HG03175 (cell line): ENCODE data around the gene PUS10.

Experiments
- ATAC-seq: cut with Tn5 transposase; IDR thresholded peaks from one replicate; pipeline ENCODE4 v1.9.1; 2021; ENCODE audit warnings: mild to moderate bottlenecking, moderate library complexity; ENCODE audit not compliant: unreplicated experiment

PUS10 gene

GRCh38 chr2:60972889-60973656, 45.0 kb downstream of the PUS10 start:
- no peak for ATAC-seq

- peak; percentile 87 for ATAC-seq
Measured at GRCh38 chr2:60966507-60967405, 51.3 kb downstream of the PUS10 start.

DNA sequence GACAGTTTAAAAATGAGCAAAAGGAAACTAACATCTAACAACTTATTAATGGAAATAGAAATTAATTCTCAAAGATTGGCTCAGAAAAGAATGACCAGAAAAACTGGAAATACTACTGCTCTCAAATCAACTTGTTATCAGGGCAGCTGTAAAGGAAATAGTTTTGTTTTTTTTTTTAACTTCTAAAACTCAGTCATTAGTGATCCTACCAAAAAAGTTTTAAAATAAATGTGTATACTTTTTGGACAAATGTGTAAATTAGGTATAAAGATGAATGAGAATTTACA, 52.6 kb downstream of the PUS10 start:
- no peak for ATAC-seq

DNA sequence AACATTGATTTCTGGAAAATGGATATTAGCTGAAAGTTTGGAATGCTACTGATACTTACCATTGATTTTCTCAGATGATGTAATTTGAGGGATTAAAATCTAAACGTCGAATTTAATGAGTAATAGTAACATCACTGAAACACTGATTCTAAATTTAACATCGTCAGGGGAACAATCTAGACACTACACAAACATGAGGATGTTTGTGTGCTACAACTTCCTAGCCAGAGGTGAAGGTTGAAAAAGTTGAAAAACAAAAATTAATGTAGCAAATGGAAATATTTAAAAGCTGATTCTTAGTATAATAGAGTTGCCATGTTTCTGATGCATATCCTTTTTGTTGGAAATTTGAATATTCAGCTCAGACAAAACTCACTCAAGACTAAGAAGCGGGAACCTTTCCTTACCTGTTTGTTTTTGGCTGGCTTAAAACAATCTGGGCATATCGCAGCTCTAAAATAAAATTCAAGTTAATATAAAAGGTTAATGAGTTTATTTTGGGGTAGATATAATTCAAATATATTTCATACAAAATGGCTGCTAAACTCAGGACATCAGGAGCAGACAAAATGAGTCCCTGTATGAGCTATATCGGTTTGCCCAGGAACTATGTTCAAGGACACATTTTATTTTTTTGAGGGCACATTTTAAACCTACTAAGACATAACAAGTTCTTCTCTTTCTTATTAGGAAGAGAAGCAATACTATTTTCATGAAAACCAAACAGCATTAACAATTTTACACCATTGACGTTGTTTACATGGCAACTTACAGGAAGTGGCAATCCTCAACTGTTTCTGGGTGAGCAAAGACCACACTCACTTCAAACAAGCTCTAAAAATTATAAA, 53.2 kb downstream of the PUS10 start:
- no peak for ATAC-seq

- no peak for ATAC-seq
Measured at GRCh38 chr2:60963190-60963589, 54.9 kb downstream of the PUS10 start.

DNA sequence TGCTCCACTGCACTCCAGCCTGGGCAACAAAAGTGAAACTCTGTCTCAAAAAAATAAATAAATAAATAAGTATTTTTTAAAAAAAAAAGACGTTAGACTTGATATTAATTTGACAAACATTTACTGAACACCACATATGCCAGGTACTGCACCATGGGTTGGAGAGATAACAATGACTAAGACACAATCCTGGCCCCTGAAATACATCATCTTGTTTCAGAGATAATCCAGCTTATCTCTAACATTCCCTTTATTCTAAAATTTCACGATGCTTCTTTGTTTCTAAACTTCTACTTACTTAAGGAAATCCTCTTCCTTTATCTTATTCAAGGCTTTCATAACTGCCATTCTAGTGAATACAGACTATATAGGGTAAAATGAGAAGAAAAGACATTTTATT, 55.5 kb downstream of the PUS10 start:
- ATAC-seq, result no peak

DNA sequence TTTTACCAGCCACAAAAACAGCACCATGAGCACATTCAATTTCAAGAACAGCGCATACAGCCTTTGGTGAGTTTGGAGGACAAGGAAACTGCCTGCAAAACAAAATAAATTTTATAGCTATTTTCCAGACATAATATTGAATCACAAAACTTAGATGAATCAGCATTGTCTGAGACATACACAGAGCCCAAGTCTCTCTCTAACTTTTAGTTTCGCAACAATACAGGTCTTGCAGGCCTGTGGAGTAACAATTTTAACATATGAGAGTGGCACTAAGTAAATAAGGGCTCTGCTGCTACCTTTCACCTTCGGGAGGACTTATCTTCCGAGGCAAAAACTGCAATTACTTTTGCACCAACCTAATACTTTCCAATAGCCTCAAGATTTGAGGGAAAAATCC, 56.6 kb downstream of the PUS10 start:
- ATAC-seq, result no peak

GRCh38 chr2:60960706-60961105, 57.3 kb downstream of the PUS10 start:
- no peak for ATAC-seq

GRCh38 chr2:60959501-60959900, 58.6 kb downstream of the PUS10 start:
- ATAC-seq, result no peak

- ATAC-seq, result no peak
Measured at GRCh38 chr2:60958800-60959199, 59.3 kb downstream of the PUS10 start.

DNA sequence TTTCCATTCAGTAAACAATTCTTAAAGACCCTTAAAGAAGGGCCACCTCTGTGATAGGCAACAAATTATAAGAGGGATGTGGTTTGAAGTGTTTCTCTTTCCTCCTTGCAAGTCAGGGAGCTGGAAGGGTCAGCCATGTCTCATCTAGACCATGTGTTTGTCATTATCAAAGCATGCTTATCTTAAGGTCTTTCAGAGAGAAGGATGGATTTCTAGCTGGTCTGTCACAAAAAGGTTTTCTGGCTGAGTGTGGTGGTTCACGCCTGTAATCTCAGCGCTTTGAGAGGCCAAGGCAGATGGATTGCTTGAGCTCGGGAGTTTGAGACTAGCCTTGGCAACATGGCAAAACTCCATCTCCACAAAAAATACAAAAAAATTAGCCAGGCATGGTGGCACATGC, 59.7 kb downstream of the PUS10 start:
- no peak for ATAC-seq

DNA sequence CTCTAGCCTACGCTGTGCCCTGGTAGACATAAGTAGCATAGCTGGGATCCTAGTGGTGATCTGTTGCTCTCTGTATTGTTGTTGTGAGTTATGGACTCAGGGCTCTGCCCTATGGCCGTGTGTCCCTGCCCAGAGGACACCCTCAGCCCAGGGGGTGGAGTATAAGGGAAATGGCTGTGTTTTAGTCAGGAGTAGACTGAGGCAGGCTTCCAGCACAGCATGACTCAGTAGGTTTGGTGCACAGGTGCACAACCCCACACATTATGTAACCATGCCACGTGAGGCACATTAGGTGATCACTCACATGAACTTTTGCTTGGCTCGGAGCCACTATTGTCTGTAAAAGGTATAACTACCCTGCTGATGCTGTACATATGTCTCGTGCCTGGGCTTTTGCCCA, 60.4 kb downstream of the PUS10 start:
- no peak for ATAC-seq

DNA sequence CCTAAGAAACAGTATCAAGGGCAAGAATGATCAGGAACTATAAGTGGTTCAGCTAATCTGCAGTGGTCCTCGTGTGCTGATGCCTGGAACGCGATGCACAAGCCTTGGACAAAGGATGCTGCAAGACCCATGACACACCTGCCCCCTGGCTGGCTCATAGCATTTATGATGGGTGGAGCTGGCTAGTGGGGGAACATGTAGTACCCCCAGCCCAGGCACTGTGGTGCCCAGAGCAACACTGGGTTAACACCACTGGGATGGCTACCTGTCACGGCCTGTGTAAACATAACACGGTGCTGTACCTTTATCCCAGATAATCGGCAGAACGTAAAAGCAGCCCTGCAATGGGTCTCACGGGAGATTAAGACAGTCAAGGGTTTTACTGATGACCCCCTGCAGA, 60.8 kb downstream of the PUS10 start:
- no peak for ATAC-seq

DNA sequence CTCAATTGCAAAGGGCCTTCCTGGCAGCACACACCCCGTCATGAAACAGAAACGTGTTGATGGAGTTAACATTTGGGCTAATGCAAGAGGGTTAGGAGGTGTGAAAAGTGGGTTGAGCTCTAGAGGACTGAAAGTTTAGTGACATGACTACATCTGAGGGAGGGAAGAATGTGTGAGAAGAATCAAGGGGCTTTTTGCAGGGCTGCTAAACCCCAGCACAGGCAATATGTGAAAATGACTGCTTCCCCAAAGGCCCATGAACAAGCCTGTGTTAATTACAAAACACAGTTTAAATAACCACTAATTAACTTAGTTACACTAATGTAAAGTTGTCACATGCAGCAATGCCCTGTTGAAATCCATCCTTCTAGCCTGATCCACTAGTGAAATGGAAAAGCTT, 63.9 kb downstream of the PUS10 start:
- ATAC-seq, result peak; percentile 75

GRCh38 chr2:60948926-60949579, 69.0 kb downstream of the PUS10 start:
- no peak for ATAC-seq

GRCh38 chr2:60948161-60948560, 69.9 kb downstream of the PUS10 start:
- ATAC-seq, result no peak

DNA sequence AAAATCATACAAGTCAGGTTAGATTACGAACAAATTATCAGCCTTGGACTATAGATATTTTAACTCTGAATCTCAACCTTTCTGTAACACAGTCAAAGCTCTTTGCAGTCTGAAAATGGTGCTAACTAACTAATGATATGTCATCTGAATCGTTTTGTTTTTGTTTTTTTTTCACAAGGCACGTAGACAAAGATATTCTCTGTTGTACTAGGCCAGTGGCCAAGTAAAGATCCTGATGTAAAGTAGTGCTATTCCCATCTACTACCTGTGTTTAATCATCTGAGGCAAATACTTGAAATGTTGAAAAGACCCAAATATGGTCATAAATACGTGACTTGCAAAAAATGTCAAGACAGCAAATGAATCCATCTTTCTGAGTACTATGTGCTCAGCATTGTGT, 71.0 kb downstream of the PUS10 start:
- no peak for ATAC-seq

GRCh38 chr2:60945341-60945740, 72.7 kb downstream of the PUS10 start:
- ATAC-seq, result no peak

DNA sequence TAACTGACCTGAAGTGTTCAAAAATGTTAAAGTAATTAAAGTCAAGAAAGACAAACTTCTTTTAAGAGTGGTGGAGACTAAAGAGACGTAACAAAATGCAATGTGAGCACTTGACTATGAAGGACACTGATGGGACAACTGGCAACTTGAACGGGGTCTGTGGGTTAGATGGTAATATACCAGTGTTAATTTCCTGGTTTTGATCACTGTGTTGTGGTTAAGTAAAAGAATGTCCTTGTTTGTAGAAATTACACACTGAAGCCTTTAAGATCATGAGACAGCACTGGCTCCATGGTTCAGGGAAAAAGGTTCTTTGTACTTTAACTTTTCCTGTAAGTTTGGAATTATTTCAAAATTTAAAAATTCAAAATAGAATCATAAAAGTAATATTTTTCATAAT, 78.4 kb downstream of the PUS10 start:
- ATAC-seq, result no peak

GRCh38 chr2:60938301-60938700, 79.8 kb downstream of the PUS10 start:
- no peak for ATAC-seq

DNA sequence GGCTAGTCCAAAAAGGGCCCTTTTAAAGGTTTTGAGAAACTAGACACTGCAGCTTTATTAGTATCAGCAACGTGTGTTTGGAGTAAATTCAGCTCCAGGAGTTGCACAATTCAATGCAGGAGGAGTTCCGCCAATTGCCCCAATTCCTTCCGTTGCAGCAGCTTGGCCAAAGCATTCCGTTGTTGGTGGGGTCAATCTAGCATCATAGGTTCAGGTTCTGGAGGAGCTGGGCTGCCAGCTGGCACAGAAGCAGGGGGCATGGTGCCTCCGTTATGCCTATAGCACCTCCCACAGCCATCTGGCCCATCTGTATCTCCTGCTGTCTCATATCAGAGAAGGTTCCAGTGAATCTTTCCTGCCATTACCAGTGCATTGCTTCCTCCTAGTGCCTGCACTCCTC, 81.3 kb downstream of the PUS10 start:
- ATAC-seq, result no peak
